A549 (cell line): ENCODE results near the gene MAGEL2. TPM values are rescaled to one million over a fixed set of nuclear protein-coding genes. Genes with fewer than 3 reads are reported as not detected.

Experiments used
- ATAC-seq, 2 experiments: fragments of 200-7000 bp in 1 of 2; fragments of >200 bp in 1 of 2; cut with Nextera tagmentation in 1 of 2; cut with Tn5 transposase in 1 of 2; 3 replicates each; pipeline versions ENCODE4 v1.8.0 to v1.9.1; 2018 to 2020; ENCODE audit warnings: mild to moderate bottlenecking in 1 of 2, moderate library complexity in 1 of 2
- CTCF ChIA-PET: fragments of 300-600 bp; sonication (Branson Sonifier 250); formaldehyde crosslinking; extraction: SDS; loops from one replicate; lab custom pipeline; 2021; ENCODE audit warnings: antibody characterized with exemption, inconsistent platforms; lab: Yijun Ruan, JAX
- POLR2A ChIA-PET: fragments of 350-600 bp; formaldehyde crosslinking; extraction: SDS; loops from one replicate; lab custom pipeline; 2021; ENCODE audit warnings: antibody characterized with exemption, inconsistent platforms; lab: Yijun Ruan, JAX
- DNase-seq, 2 experiments: peaks; one replicate each; pipeline versions ENCODE4 v3.0.0 to v3.0.0-alpha.2; 2011 to 2016; ENCODE audit warnings: low read depth in 1 of 2, low spot score in 1 of 2
- FAIRE-seq: peaks from 2 replicates; lab custom pipeline; 2011; peaks lifted over from hg19 to GRCh38; lab: Jason Lieb, UNC
- H3K27ac ChIP-seq, 2 experiments: fragments of >200 bp; sonication (Bioruptor Twin); formaldehyde crosslinking; 3 replicates each; pipeline ENCODE4 v1.5.1; 2016 to 2017
- H3K4me1 ChIP-seq: fragments of >200 bp; sonication (Bioruptor Twin); formaldehyde crosslinking; 3 replicates; pipeline ENCODE4 v1.6.1; 2016
- H3K4me2 ChIP-seq: fragments of >200 bp; sonication (Bioruptor Twin); formaldehyde crosslinking; 3 replicates; pipeline ENCODE4 v1.6.1; 2016
- H3K4me3 ChIP-seq: fragments of >200 bp; sonication (Bioruptor Twin); formaldehyde crosslinking; 3 replicates; pipeline ENCODE4 v1.5.1; 2016
- H3K9me3 ChIP-seq: fragments of >200 bp; sonication (Bioruptor Twin); formaldehyde crosslinking; 3 replicates; pipeline ENCODE4 v1.6.1; 2016
- BHLHE40 ChIP-seq: IDR thresholded peaks from 2 replicates; pipeline ENCODE4 v1.6.1; 2012; ENCODE audit warnings: low read depth, low read length, inconsistent platforms
- CBX2 ChIP-seq: fragments of 200-600 bp; sonication (generic); IDR thresholded peaks from 2 replicates; pipeline ENCODE4 v1.6.1; 2016; ENCODE audit warnings: low read depth, mild to moderate bottlenecking, borderline replicate concordance
- CBX8 ChIP-seq: fragments of 200-600 bp; sonication (generic); IDR thresholded peaks from 2 replicates; pipeline ENCODE4 v1.6.1; 2016
- CHD2 ChIP-seq: fragments of 150-350 bp; IDR thresholded peaks from 2 replicates; pipeline ENCODE4 v1.6.1; 2014; ENCODE audit warnings: low read length; ENCODE audit not compliant: partially characterized antibody
- CHD4 ChIP-seq: fragments of 200-600 bp; sonication (generic); IDR thresholded peaks from 2 replicates; pipeline ENCODE4 v1.6.1; 2016; ENCODE audit warnings: antibody characterized with exemption, mild to moderate bottlenecking, borderline replicate concordance
- EHF ChIP-seq: fragments of 250-450 bp; sonication (Bioruptor Pico); IDR thresholded peaks from 2 replicates; pipeline ENCODE4 v1.5.0; 2020; ENCODE audit warnings: mild to moderate bottlenecking
- EHMT2 ChIP-seq: fragments of 200-600 bp; sonication (generic); IDR thresholded peaks from 2 replicates; pipeline ENCODE4 v1.6.1; 2016; ENCODE audit warnings: antibody characterized with exemption, low read depth, mild to moderate bottlenecking, moderate library complexity
- FOSB ChIP-seq: fragments of 250-450 bp; sonication (Bioruptor Pico); IDR thresholded peaks from 2 replicates; pipeline ENCODE4 v1.5.0; 2020; ENCODE audit warnings: mild to moderate bottlenecking, moderate library complexity
- FOSL2 ChIP-seq, 2 experiments: fragments of 450-650 bp in 1 of 2; fragments of >200 bp in 1 of 2; sonication (Bioruptor Twin) in 1 of 2; formaldehyde crosslinking; IDR thresholded peaks; 2 replicates each; pipeline versions ENCODE4 v1.5.0 to v1.6.1; 2016 to 2020; ENCODE audit warnings: mild to moderate bottlenecking in 1 of 2, moderate library complexity in 1 of 2
- FOXS1 ChIP-seq: fragments of 250-450 bp; sonication (Bioruptor Pico); IDR thresholded peaks from 2 replicates; pipeline ENCODE4 v1.5.0; 2020; ENCODE audit warnings: mild to moderate bottlenecking, moderate library complexity
- GATA3 ChIP-seq: IDR thresholded peaks from 2 replicates; pipeline ENCODE4 v1.6.1; 2012; ENCODE audit warnings: borderline replicate concordance
- JUN ChIP-seq, 2 experiments: fragments of >200 bp; sonication (Bioruptor Twin); formaldehyde crosslinking; IDR thresholded peaks; 2 replicates in 1 of 2; 3 replicates in 1 of 2; pipeline ENCODE4 v1.6.1; 2016 to 2017
- KDM1A ChIP-seq: fragments of 200-600 bp; sonication (generic); IDR thresholded peaks from 2 replicates; pipeline ENCODE4 v1.6.1; 2016; ENCODE audit warnings: low read depth, mild to moderate bottlenecking
- MAZ ChIP-seq: fragments of 150-350 bp; IDR thresholded peaks from 2 replicates; pipeline ENCODE4 v1.6.1; 2014; ENCODE audit warnings: antibody characterized with exemption, low read depth, low read length, borderline replicate concordance
- MYC ChIP-seq: IDR thresholded peaks from 2 replicates; pipeline ENCODE4 v1.6.1; 2012; ENCODE audit warnings: mild to moderate bottlenecking, inconsistent platforms, low read length, improper control_type of control experiment, borderline replicate concordance
- NR3C1 ChIP-seq: fragments of >200 bp; sonication (Bioruptor Twin); formaldehyde crosslinking; IDR thresholded peaks from 3 replicates; pipeline ENCODE4 v1.6.1; 2017
- POLR2AphosphoS2 ChIP-seq: conservative IDR thresholded peaks from 2 replicates; pipeline ENCODE4 v1.6.1; 2012; ENCODE audit warnings: low read length, improper control_type of control experiment, inconsistent platforms
- RCOR1 ChIP-seq: fragments of 150-350 bp; IDR thresholded peaks from 2 replicates; pipeline ENCODE4 v1.6.1; 2014; ENCODE audit warnings: antibody characterized with exemption, low read length, low read depth
- SMC3 ChIP-seq: fragments of >200 bp; sonication (Bioruptor Twin); formaldehyde crosslinking; IDR thresholded peaks from 3 replicates; pipeline ENCODE4 v1.6.1; 2018; ENCODE audit warnings: inconsistent platforms
- SREBF2 ChIP-seq: fragments of 450-650 bp; IDR thresholded peaks from 2 replicates; pipeline ENCODE4 v1.6.1; 2014; ENCODE audit warnings: mild to moderate bottlenecking, moderate library complexity
- TP53 ChIP-seq: fragments of 250-450 bp; sonication (Bioruptor Pico); IDR thresholded peaks from 2 replicates; pipeline ENCODE4 v1.5.0; 2021; ENCODE audit warnings: mild to moderate bottlenecking, moderate library complexity
- WGBS: methylation state at CpG from one replicate; pipeline ENCODE4 v1.1.6; 2017; ENCODE audit errors: missing lambda C conversion rate; 5-methylcytosine and 5-hydroxymethylcytosine counted together
- polyA plus RNA-seq, 4 experiments: library from polyadenylated mRNA; depleted of rRNA in 3 of 4; stranded (reverse); fragments of >200 nt; fragmentation: RNase III in 1 of 4; extraction: RNeasy Plus Mini Kit Qiagen cat#74134 plus additional on column Dnase treatment in 1 of 4; gene quantifications; 2 replicates in 3 of 4; 3 replicates in 1 of 4; pipeline ENCODE4 v1.2.3, GENCODE V29; 2011 to 2017
- TF ChIP-seq, protein P1 (sequence below): fragments of 150-350 bp; IDR thresholded peaks from 2 replicates; pipeline ENCODE4 v1.6.1; 2014; ENCODE audit warnings: low read depth, mild to moderate bottlenecking, low read length
- TF ChIP-seq, protein P2 (sequence below): fragments of 200-600 bp; sonication (generic); IDR thresholded peaks from 2 replicates; pipeline ENCODE4 v1.6.1; 2016; ENCODE audit warnings: antibody characterized with exemption, mild to moderate bottlenecking, moderate library complexity
- TF ChIP-seq, protein P3 (sequence below): fragments of >200 bp; sonication (Bioruptor Twin); formaldehyde crosslinking; IDR thresholded peaks from 3 replicates; pipeline ENCODE4 v1.6.1; 2016
- TF ChIP-seq, protein P4 (sequence below): IDR thresholded peaks from 2 replicates; pipeline ENCODE4 v1.6.1; 2012
- TF ChIP-seq, protein P5 (sequence below): fragments of 250-450 bp; sonication (Bioruptor Pico); IDR thresholded peaks from 2 replicates; pipeline ENCODE4 v1.5.0; 2020; ENCODE audit warnings: low read depth, mild to moderate bottlenecking, moderate library complexity
- TF ChIP-seq, protein P6 (sequence below): IDR thresholded peaks from 2 replicates; pipeline ENCODE4 v1.6.1; 2012

Gene MAGEL2
- polyA plus RNA-seq, 2 of the 4 experiments (the other 2 are of a cell fraction), result not detected

DNA sequence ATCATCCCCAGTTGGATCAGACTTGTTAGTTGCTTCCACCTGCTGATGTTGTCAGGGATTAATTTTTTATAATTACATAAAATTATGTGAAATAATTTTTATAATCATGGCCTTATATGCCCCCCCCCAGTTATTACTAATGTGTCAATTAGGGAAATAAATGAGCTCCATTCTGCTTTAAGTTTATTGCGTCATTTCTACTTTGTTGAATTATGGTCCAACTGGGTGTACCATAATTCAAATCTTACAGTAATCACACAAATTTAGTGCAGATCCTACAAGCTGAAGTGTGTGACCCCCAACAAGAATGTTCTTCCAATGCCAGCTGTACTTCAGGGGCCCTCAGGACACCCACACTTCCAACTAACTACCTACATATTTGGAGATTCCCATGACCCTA is 46.9 kb upstream of the MAGEL2 start:
- whole genome bisulfite sequencing, result 89% methylated on average over 1 of the region's 1 CpG
- no peak overlapping the region for H3K27ac ChIP-seq
- DNase-seq (no peak), ATAC-seq (no peak), FAIRE-seq (no peak)
- TF ChIP-seq NR3C1 (no peak), EHF (CRISPR knock-in tag) (no peak), TP53 (no peak), FOSB (CRISPR knock-in tag) (no peak), BHLHE40 (no peak), MAZ (no peak), CHD4 (no peak), GATA3 (no peak), CBX2 (no peak), CBX8 (no peak), RCOR1 (no peak), KDM1A (no peak), MYC (no peak), FOSL2 (IDR thresholded peaks at IDR 0.05) (no peak), FOSL2 (CRISPR knock-in tag; IDR thresholded peaks at IDR 0.05) (no peak), CHD2 (no peak), SMC3 (no peak), FOXS1 (CRISPR knock-in tag) (no peak), JUN (IDR thresholded peaks at IDR 0.05) (no peak)
- TF ChIP-seq, protein P1, sequence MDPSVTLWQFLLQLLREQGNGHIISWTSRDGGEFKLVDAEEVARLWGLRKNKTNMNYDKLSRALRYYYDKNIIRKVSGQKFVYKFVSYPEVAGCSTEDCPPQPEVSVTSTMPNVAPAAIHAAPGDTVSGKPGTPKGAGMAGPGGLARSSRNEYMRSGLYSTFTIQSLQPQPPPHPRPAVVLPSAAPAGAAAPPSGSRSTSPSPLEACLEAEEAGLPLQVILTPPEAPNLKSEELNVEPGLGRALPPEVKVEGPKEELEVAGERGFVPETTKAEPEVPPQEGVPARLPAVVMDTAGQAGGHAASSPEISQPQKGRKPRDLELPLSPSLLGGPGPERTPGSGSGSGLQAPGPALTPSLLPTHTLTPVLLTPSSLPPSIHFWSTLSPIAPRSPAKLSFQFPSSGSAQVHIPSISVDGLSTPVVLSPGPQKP, result no peak
- TF ChIP-seq, protein P2, sequence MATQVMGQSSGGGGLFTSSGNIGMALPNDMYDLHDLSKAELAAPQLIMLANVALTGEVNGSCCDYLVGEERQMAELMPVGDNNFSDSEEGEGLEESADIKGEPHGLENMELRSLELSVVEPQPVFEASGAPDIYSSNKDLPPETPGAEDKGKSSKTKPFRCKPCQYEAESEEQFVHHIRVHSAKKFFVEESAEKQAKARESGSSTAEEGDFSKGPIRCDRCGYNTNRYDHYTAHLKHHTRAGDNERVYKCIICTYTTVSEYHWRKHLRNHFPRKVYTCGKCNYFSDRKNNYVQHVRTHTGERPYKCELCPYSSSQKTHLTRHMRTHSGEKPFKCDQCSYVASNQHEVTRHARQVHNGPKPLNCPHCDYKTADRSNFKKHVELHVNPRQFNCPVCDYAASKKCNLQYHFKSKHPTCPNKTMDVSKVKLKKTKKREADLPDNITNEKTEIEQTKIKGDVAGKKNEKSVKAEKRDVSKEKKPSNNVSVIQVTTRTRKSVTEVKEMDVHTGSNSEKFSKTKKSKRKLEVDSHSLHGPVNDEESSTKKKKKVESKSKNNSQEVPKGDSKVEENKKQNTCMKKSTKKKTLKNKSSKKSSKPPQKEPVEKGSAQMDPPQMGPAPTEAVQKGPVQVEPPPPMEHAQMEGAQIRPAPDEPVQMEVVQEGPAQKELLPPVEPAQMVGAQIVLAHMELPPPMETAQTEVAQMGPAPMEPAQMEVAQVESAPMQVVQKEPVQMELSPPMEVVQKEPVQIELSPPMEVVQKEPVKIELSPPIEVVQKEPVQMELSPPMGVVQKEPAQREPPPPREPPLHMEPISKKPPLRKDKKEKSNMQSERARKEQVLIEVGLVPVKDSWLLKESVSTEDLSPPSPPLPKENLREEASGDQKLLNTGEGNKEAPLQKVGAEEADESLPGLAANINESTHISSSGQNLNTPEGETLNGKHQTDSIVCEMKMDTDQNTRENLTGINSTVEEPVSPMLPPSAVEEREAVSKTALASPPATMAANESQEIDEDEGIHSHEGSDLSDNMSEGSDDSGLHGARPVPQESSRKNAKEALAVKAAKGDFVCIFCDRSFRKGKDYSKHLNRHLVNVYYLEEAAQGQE, result no peak
- ChIA-PET CTCF (no interaction called here), POLR2A (no interaction called here)
- H3K4me3 ChIP-seq, result no peak overlapping the region
- H3K9me3 ChIP-seq, result no peaks in the 10 kb centered on the region
- no peak overlapping the region for H3K4me2 ChIP-seq
- no peaks in the 10 kb centered on the region for H3K4me1 ChIP-seq

DNA sequence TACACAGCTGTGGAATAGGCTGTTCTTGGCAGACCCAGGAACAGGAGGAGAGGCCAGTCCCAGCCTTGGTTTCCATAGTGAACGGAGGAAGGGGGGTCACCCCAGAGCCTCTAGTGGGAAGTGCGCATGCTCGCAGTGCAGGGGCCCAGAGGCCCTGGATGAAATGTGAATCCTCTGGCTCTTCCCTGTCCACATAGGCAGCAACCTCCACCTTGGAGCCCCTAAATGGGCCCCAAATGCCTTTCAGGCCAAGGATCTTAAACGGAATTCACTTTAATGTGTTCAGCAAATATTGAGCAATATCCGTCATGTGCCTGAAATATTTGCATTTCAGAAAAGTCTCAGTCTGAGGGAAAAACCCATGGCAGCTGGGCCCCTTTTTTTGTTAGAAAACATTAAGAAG is 42.8 kb upstream of the MAGEL2 start:
- no peak for FAIRE-seq
- WGBS, result 51% methylated on average over 5 of the region's 5 CpGs

More for the DNA sequence above, 42.8 kb upstream of the MAGEL2 start:
- Histone ChIP-seq H3K4me2 (no peak overlapping the region), H3K4me1 (no peaks in the 10 kb centered on the region), H3K27ac (no peak overlapping the region), H3K4me3 (no peak overlapping the region), H3K9me3 (no peaks in the 10 kb centered on the region)
- POLR2A ChIA-PET, result no interaction called here
- ATAC-seq, result no peak
- CTCF ChIA-PET, result no interaction called here
- no peak for DNase-seq
- no peak for TF ChIP-seq FOXS1 (CRISPR knock-in tag)
- TF ChIP-seq, protein P3, sequence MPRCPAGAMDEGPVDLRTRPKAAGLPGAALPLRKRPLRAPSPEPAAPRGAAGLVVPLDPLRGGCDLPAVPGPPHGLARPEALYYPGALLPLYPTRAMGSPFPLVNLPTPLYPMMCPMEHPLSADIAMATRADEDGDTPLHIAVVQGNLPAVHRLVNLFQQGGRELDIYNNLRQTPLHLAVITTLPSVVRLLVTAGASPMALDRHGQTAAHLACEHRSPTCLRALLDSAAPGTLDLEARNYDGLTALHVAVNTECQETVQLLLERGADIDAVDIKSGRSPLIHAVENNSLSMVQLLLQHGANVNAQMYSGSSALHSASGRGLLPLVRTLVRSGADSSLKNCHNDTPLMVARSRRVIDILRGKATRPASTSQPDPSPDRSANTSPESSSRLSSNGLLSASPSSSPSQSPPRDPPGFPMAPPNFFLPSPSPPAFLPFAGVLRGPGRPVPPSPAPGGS, result no peak
- no peak for TF ChIP-seq SREBF2
- TF ChIP-seq EHMT2, result no peak
- TF ChIP-seq, protein P4, sequence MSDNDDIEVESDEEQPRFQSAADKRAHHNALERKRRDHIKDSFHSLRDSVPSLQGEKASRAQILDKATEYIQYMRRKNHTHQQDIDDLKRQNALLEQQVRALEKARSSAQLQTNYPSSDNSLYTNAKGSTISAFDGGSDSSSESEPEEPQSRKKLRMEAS, result no peak
- no peak for TF ChIP-seq KDM1A
- TF ChIP-seq, protein P5, sequence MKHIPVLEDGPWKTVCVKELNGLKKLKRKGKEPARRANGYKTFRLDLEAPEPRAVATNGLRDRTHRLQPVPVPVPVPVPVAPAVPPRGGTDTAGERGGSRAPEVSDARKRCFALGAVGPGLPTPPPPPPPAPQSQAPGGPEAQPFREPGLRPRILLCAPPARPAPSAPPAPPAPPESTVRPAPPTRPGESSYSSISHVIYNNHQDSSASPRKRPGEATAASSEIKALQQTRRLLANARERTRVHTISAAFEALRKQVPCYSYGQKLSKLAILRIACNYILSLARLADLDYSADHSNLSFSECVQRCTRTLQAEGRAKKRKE, result no peak
- no peak for TF ChIP-seq MYC
- TF ChIP-seq SMC3, result no peak
- no peak for TF ChIP-seq RCOR1
- TF ChIP-seq CBX8, result no peak
- no peak for TF ChIP-seq POLR2AphosphoS2
- TF ChIP-seq, protein P6, sequence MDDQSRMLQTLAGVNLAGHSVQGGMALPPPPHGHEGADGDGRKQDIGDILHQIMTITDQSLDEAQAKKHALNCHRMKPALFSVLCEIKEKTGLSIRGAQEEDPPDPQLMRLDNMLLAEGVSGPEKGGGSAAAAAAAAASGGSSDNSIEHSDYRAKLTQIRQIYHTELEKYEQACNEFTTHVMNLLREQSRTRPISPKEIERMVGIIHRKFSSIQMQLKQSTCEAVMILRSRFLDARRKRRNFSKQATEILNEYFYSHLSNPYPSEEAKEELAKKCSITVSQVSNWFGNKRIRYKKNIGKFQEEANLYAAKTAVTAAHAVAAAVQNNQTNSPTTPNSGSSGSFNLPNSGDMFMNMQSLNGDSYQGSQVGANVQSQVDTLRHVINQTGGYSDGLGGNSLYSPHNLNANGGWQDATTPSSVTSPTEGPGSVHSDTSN, result no peak
- TF ChIP-seq, protein P1, result no peak
